CD4-positive, alpha-beta T cell treated with Interleukin-21 for 1 hour (primary cell): ENCODE measurements around the gene ZBTB7C.

Experiments used
- DNase-seq: peaks from one replicate; pipeline ENCODE4 v3.0.0-alpha.2; 2020

Gene ZBTB7C

DNA sequence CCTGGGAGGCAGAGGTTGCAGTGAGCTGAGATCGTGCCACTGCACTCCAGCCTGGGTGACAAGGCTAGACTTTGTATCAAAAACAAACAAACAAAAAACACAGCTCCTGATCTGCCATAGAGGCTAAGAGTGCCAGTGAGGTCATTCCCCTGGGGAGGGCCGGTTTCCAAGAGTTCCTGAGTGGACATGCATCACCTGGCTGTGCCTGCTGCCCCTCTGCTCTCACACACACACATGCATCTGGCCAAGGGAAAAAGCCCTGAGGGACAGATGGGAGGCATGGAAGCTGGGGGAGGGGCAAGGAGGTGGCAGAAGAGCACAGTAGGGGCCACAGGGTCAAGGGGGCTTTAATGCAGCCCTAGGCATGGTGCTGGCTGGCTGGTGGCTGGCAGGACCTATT lies 60.4 kb downstream of the ZBTB7C start:
- DNase-seq: no peak

DNA sequence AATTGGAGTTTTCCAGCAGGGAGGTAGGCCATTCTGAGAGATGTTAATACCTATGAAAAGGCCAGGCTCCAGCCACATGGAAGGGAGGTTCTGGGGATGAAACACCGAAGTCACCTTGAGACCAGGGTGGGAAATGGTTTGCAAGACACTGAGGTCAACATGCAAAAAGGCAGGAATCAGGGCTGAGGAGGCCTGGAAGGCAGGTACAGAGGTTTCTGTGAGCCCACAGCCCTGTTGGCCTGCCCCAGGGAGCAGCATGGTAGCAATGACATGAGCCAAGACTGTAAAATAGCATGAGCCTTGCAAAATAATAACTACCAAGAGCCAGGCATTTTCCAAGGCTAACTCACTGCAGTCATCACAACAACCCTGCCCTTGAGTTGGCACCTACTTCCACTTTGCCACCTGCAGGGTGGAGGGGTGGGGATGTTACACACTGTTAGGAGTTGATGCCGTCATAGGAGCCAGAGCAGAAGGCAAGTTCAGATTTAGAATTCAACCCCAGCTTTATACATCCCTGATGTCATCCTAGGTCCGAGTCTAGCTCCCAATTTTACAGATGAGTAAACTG lies 61.3 kb downstream of the ZBTB7C start:
- DNase-seq: no peak

DNA sequence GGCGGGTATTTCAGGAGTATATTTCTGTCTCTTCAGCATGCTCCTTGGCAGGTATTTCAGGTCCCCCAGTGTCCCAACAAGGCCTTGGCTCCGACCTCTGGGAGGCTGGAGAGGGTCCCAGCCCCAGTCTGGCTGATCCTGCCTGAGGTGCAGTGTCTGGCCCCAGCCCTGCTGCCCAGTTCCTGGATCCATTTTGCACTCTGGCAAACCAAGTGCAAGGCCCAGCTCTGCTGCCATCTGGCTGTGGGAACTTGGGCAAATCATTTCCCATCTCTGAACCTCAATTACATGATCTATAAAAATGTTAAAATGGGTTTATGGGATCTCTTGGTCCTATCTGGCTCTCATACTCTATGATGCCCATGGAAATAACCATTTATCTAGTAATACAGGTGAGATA lies 63.6 kb downstream of the ZBTB7C start:
- no peak for DNase-seq

GRCh38 chr18:48342581-48342980 lies 66.6 kb downstream of the ZBTB7C start:
- no peak for DNase-seq

DNA sequence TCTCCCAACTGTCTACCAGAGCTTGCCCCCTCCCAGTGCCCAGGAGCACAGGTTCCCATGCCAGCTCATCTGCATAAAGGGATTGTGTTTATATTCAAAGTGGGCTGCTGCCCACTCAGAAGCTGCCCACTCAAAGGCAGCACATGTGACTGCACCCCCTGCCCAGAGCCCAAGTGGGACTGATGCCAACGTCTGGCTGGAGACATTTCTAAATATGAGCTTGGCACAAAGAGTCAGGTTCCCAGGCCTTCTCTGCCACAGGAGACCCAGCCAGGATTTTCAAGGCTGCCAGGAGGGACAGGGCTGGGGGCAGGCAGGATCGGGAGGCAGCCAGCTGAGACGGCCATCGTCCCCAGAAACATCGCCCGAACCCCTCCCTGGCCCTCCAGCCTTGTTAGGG lies 67.1 kb downstream of the ZBTB7C start:
- no peak for DNase-seq

DNA sequence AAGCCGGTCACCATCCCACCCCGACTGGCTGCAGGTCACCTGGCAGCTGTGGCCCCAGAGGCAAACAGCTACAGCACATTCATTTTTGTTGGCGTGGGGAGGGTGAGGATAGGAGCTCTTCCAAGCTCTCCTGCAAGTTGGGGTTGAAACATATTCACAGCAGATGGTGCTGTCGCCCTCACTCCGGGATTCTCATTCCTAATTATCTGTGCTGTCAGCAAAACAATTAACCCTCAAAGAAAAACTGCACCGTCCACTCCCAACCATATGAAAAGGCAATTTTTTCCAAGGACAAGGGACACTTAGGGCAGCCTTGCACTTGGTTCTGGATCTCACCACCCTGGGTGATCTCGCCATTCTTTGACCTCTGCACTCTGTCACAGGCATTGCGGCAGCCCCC lies 68.6 kb downstream of the ZBTB7C start:
- DNase-seq: no peak

DNA sequence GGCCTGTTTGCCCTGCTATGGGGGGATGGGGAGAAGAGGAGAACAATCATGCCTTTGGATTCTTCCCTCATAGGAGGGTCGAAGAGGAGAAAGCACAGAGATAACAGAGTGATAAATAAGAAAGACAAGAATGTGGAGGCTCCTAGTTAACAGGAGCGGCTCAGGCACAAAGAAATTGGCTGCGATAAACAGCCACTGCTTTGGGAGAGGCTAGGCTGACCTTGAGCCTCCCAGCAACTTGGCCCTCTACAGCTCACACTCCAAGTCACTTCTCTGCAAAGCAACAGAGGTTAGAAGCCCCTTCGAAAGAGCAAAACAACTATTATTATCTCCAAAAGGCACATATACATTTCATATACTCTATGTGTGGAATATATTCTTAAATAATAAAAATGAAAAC lies 69.5 kb downstream of the ZBTB7C start:
- DNase-seq: no peak

GRCh38 chr18:48338915-48339314 lies 70.3 kb downstream of the ZBTB7C start:
- DNase-seq: no peak

- no peak for DNase-seq
Measured at GRCh38 chr18:48337053-48337452, 72.1 kb downstream of the ZBTB7C start.

GRCh38 chr18:48336332-48336731 lies 72.9 kb downstream of the ZBTB7C start:
- no peak for DNase-seq

DNA sequence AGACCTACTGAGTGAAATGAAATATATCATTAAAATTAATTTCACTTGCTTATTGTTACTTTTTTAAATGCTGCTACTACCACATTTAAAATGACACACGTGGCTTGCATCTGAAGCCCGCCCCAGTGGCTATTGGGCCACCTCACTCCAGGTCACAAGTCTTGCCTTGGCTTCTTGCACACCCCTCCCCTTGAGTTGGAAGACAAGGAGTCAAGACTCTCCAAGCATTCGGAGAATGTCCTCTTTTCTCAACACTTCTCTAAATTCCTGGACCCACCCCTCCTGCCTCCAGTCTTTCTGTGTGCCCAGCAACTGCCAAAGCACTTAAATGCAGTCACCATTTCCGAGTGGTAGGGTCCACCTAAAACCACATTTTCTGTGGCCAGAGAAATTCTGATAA lies 73.4 kb downstream of the ZBTB7C start:
- no peak for DNase-seq

DNA sequence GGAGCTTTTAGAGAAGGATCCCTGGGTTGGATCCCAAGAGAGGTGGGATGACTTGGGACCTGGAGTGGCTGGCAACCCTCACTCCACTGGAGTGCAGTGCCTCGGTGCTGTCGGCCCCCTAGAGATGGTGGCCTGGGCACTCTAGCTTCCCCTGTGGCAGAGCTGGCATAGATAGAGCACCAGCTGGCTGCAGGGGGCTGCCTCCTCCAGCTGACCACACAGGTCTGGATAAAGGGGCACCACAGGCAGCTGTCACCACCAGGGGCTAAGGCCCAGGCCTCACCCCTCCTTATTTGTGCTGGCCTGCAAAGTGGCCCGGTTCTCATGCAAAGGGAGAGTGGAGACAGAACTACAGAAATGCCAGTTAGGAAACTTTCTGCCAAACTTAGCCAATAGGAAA lies 74.3 kb downstream of the ZBTB7C start:
- no peak for DNase-seq

DNA sequence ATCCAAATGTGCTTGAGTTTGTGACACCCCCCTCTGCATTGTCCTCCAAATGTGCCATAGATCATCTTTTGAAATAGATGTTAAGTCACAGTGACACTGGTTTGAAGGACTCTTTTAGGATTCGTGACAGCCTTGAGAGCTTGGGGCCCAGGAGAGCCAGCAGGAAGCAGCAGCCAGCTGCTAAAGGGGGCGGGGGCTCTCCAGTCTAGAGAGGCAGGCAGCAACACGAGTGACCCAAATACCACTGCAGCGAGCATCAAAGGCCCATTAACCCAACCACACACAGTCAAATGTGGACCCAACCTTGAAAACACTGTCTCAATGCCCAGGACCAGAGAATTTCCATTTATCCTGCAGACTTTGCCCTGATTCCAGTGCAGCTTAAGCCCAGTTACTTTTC lies 75.6 kb downstream of the ZBTB7C start:
- DNase-seq: no peak

DNA sequence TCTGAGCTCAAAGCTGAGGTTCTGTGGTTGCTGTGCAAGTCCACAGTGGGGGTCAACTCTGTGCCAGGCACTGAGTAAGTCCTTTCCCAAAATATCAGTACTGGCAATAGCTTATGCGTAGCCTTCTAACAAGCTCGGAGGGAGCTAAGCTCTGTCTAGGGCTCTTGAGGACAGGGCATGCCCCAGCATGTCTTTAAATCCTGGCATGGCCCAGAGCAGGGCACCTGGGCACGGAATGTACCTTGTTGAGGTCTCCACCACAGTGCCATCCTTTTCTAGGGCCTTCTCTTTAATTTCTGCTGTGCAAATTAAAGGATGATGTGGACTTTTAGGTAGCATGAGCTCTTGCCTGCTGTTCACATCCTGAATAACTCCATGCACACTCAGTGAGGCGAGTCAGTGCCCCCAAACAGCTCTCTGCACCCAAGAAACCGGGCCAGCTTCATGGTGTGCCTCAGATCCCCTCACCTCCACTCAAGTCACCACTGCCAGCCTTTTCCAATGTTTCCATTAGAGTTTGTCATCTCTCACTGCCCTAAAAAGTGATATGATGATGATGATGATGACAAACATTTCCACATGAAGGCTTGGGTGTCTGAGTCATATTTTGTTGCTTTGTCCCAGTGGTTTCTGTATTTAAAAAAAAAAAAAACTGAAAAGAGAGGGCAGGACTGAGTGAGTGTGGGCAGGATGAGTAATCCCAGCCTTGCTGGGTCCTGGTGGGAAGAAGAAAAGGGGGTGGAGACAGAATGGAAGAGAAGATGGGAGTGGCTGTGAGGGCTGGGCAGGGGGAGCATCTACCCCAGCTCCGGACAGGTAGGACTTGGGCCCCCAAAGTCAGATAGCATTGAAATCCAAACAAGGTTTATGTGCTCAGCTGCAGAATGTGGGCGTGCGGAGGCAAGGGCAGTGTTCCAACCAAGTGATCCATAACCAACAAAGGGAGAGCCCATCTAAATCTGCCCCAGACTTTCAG lies 78.9 kb downstream of the ZBTB7C start:
- DNase-seq: no peak

GRCh38 chr18:48328473-48329210 lies 80.5 kb downstream of the ZBTB7C start:
- no peak for DNase-seq

DNA sequence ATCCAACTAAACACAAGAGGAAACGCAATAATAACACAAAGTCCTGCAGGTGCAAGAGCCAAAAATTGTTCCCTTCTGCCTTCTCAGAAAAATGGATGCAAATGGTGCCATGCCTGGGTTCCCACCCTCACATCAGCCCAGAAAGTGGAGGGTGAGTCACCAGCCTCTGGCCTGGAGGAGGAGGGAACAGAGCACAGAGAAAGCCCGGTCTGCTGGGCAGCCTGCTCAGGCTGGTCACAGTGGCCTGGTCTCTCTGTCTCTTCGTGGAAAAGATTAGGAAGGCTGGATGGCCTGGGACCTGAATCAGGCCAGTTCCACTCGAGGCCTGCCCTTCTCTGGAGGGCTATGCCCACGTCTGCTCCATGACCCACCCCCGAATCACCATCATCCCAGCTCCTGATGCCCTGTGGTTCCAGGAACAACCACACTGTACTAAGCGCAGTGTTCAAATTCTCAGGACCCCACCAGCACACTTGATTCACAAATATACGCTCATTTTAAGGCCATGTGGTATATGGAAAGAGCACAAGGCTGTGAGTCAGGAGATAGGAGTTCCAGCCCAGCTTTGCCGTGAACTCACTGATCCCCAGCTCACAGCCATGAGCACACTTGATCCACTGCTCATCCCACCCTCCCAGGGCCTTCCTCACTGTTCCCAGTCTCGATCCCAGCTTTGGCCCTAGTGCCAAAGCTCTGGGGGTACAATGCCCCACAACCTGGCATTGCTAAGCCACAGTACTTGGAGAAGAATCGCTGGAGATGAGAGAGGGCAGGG lies 82.1 kb downstream of the ZBTB7C start:
- no peak for DNase-seq

GRCh38 chr18:48325115-48325665 lies 84.0 kb downstream of the ZBTB7C start:
- DNase-seq: no peak

DNA sequence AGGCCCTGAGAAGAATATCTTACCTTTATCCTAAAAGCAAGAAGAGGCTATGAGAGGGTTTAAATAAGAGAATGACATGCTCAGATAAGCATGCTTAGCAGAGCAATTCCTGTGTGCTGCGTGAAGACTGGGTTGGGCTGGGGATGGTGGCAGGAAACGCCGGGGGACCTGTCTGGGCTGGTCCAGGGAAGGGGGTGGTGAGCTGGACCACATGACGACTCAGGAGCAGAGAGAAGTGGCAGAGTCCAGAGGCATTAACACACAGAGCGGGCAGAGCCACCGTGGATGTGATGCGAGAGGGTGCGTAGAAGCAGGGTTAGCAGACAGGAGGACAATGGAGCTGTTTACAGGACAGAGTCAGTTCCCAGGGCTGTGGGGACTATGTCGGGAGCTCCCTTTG lies 84.5 kb downstream of the ZBTB7C start:
- DNase-seq: no peak

GRCh38 chr18:48323151-48323550 lies 86.0 kb downstream of the ZBTB7C start:
- DNase-seq: no peak

DNA sequence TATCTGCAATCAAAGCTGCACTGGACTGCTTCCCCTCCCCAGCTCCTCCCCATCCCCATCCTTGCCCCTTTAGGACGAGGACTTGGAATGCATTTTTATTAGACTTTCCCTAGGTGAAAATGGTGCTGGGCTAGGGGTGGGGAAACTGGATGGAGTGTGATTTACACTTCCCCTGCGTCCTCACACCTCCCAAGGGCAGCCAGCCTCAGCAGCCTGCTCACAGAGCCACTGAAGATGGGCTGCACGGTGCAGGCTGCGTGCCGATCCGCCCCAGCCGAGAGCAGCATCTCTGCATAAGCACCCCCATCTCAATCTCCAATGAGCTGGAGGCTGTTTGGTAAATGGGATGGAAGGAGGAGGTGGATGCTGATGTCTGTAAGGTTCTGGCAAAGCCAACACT lies 87.6 kb downstream of the ZBTB7C start:
- no peak for DNase-seq

DNA sequence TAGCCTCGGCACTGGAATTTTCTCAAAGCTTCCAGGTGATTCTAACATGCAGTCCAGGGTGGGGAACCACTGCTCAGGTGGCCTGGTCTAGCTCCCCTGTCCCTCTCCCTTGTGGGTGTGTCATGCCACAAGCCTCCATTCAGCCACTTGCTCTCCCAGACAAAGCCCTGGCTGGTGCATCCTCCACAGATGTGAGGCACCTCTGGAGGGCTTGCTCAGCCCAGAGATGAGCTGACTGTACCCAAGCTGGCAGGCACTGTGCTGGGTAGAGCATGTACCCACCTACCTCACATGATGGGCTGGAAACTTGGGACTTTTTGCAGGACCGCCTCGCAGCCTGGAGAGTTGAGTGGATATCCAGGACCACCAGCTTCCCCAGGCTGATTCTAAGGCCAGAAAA lies 88.1 kb downstream of the ZBTB7C start:
- DNase-seq: no peak

DNA sequence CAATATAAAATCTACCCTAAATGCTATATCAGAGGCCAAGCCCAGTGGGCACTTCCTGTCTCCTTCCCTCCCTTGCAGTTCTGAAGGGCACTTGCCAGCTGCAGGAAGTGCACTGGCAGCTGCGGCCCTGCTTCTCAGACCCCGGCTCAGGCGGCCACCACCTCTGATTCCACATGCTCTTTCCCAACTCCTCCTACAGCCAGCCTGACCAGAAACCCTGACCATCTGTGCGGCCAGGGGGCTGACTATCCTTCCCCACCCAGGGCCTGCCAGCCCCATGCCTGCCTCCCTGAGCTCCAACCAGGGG lies 88.6 kb downstream of the ZBTB7C start:
- no peak for DNase-seq
